GM19455 (cell line): Measurements from ENCODE around the gene SFXN3.

ENCODE experiments used
- ATAC-seq: cut with Tn5 transposase; IDR thresholded peaks from one replicate; pipeline ENCODE4 v1.9.1; 2021; ENCODE audit not compliant: unreplicated experiment

SFXN3 gene

GRCh38 chr10:101071885-101072433 lies 40.9 kb downstream of the SFXN3 start:
- no peak for ATAC-seq

GRCh38 chr10:101072923-101073322 lies 41.9 kb downstream of the SFXN3 start:
- no peak for ATAC-seq

- no peak for ATAC-seq
These were observed 42.6 kb downstream of the SFXN3 start for GRCh38 chr10:101073631-101074030.

GRCh38 chr10:101075775-101076174 lies 44.7 kb downstream of the SFXN3 start:
- ATAC-seq, result no peak

- ATAC-seq, result no peak
These were observed 45.6 kb downstream of the SFXN3 start for GRCh38 chr10:101076630-101077029.

GRCh38 chr10:101079874-101080273 lies 48.8 kb downstream of the SFXN3 start:
- ATAC-seq, result no peak

GRCh38 chr10:101080933-101081931 lies 50.2 kb downstream of the SFXN3 start:
- no peak for ATAC-seq

- no peak for ATAC-seq
These were observed 54.8 kb downstream of the SFXN3 start for GRCh38 chr10:101085846-101086245.

- no peak for ATAC-seq
These were observed 56.3 kb downstream of the SFXN3 start for GRCh38 chr10:101087376-101087775.

- no peak for ATAC-seq
These were observed 56.9 kb downstream of the SFXN3 start for GRCh38 chr10:101087965-101088364.

GRCh38 chr10:101089520-101090299 lies 58.7 kb downstream of the SFXN3 start:
- no peak for ATAC-seq

GRCh38 chr10:101090597-101090996 lies 59.6 kb downstream of the SFXN3 start:
- ATAC-seq, result no peak
